GM21576 (cell line): ENCODE measurements around the gene OR51F1.
"Not testable (repeated sequence)": the region's sequence is repeated elsewhere in the genome, so short reads cannot be mapped to it uniquely, and the experiment has no call there.

Experiments used
- ATAC-seq: cut with Tn5 transposase; IDR thresholded peaks from one replicate; pipeline ENCODE4 v1.9.1; 2021; ENCODE audit warnings: mild to moderate bottlenecking, moderate library complexity; ENCODE audit not compliant: unreplicated experiment

The OR51F1 gene

GRCh38 chr11:4769838-4770237 is at the start of gene OR51F1:
OR51F1 (minus strand) TSS chr11:4769938; CDS start chr11:4769938, 0 bp downstream.
- ATAC-seq: no peak

- no peak for ATAC-seq
Measured at GRCh38 chr11:4809246-4809645, 39.5 kb upstream of the OR51F1 start.

GRCh38 chr11:4808476-4808875 is 38.7 kb upstream of the OR51F1 start:
- no peak for ATAC-seq

GRCh38 chr11:4804280-4804679 is 34.5 kb upstream of the OR51F1 start, which contains the start of gene OR52R1:
OR52R1 (minus strand) TSS chr11:4804380; CDS start chr11:4804380, 0 bp downstream.
- no peak for ATAC-seq

GRCh38 chr11:4801316-4801715 is 31.6 kb upstream of the OR51F1 start:
- ATAC-seq: not testable (repeated sequence)

GRCh38 chr11:4798427-4799183 is 28.9 kb upstream of the OR51F1 start:
- no peak for ATAC-seq

GRCh38 chr11:4797206-4797605 is 27.5 kb upstream of the OR51F1 start:
- no peak for ATAC-seq

- ATAC-seq: no peak
Measured at GRCh38 chr11:4782454-4782853, 12.7 kb upstream of the OR51F1 start.

- no peak for ATAC-seq
Measured at GRCh38 chr11:4768094-4768493, 1.6 kb downstream of the OR51F1 start.

- ATAC-seq: no peak
Measured at GRCh38 chr11:4766420-4767043, 3.2 kb downstream of the OR51F1 start.

- ATAC-seq: peak; percentile 69
Measured at GRCh38 chr11:4763096-4763495, 6.6 kb downstream of the OR51F1 start.

GRCh38 chr11:4751201-4751600 is 18.5 kb downstream of the OR51F1 start:
- ATAC-seq: no peak

GRCh38 chr11:4748438-4748837 is 21.3 kb downstream of the OR51F1 start:
- ATAC-seq: no peak

- ATAC-seq: no peak
Measured at GRCh38 chr11:4740735-4741134, 29.0 kb downstream of the OR51F1 start.

- ATAC-seq: no peak
Measured at GRCh38 chr11:4727171-4727570, 42.6 kb downstream of the OR51F1 start.

- ATAC-seq: not testable (repeated sequence)
Measured at GRCh38 chr11:4722616-4723534, 46.9 kb downstream of the OR51F1 start.
